HG02852 (cell line): ENCODE data around the gene C1GALT1.

Experiments used
- ATAC-seq: cut with Tn5 transposase; IDR thresholded peaks from one replicate; pipeline ENCODE4 v1.9.1; 2021; ENCODE audit warnings: mild to moderate bottlenecking, moderate library complexity; ENCODE audit not compliant: unreplicated experiment

Gene C1GALT1

DNA sequence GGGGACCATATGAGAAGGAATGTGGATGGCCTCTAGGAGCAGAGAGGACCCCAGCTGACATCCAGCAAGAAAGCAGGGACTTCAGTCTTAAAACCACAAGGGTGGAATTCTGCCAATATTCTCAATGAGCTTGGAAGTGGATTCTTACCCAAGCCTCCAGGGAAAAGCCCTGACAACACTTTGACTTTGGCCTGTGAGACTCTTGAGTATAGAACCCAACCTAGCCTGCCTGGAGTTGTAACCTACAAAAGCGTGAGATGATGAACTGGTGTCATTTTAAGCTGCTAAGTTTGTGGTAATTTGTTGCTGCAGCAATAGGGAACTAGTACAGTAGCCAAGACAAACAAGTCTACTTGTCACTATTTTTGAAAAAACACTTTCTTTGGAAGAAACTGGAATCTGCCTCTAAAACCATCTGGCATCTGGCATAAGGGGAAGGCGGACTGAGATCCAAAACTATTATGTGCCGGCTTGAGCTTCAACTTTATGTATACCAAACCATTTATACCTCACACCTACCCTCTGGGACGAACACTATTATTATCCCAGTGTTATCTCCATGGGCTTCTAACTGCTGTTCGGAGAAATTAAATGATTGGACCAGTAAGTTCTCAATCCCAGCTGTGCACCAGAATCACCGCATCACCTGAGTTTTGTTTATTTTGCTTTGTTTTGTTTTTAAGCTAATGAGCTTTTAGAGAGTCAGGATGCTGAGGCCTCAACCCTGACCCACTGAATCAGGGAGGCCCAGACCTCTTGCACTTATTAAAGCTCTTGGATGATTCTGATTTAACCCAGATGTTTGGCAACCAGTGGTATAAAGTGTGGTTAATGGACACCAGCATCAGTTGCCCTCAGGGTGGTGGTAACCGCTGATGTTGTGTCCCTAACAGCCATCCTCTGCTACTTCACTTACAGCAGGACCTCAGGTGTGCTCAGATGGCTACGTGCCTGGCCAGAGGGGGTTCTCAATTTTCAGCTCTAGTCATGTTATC, 83.0 kb downstream of the C1GALT1 start:
- no peak for ATAC-seq

- ATAC-seq = no peak
Measured at GRCh38 chr7:7266257-7266881, 84.0 kb downstream of the C1GALT1 start.

DNA sequence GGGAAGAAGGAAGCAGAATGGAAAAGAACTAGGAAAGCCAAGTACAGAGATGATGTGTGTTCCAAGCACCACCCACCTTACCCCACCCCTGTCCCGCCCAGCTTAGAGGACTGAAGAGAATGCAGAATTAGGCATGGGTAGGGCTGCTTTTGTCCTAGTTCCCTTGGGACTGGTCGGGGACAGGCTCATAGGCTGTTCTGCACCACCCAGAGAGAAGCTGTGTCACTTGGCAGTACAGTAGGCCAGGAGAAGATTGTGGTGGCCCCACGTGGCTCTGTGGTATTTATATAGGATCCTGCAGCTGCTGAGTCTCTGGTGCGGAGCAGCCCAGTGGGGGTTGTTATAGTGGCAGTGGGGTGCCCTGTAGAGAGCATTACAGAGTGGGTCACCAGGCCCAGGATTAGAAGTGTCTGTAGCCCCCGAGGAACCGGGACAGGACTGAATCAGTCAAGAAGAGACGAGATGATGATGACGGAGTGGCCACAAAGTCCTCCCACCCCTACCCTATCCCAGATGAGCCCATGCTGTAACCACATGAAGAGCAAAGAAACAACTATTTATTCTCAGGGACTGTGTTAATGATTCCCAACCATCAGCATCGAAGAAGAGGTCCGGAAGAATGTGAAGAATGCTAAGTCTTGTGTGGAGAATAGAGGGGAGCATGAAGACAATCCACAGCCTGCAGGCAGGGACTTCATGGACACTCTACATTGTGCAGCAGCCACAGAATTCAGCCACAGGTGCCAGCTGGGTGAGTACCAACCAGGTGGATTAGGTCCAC, 88.9 kb downstream of the C1GALT1 start:
- no peak for ATAC-seq

- no peak for ATAC-seq
Measured at GRCh38 chr7:7272294-7272693, 90.0 kb downstream of the C1GALT1 start.

GRCh38 chr7:7274782-7275181, 92.4 kb downstream of the C1GALT1 start:
- no peak for ATAC-seq

- ATAC-seq = no peak
Measured at GRCh38 chr7:7276161-7276560, 93.8 kb downstream of the C1GALT1 start.

GRCh38 chr7:7290429-7291122, 108.2 kb downstream of the C1GALT1 start:
- no peak for ATAC-seq

- no peak for ATAC-seq
Measured at GRCh38 chr7:7292085-7292484, 109.7 kb downstream of the C1GALT1 start.

- ATAC-seq = no peak
Measured at GRCh38 chr7:7292608-7293007, 110.3 kb downstream of the C1GALT1 start.

GRCh38 chr7:7293092-7293491, 110.7 kb downstream of the C1GALT1 start:
- ATAC-seq = no peak

DNA sequence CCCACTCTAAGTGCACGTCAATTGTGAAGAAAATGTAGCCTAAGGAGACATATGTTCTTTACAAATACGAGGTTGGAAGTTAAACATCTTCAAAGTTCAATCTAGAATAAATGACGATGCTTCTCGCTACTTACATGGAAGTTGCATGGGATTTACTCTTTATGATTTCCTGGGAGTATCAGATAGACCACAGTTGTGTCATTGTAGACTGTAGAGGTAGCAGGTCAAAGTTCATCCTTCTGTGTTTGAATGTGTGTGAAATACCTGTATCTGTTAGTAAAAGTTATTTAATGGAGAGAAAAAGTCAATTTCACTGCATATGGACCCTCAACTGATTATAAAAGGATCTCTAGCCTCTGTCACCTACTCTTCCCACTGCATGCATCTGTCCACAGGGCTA, 112.6 kb downstream of the C1GALT1 start:
- ATAC-seq = no peak
